ENCODE results near the gene PAFAH1B1.
"Not testable (repeated sequence)": the region's sequence is repeated elsewhere in the genome, so short reads cannot be mapped to it uniquely, and the experiment has no call there.

DNA sequence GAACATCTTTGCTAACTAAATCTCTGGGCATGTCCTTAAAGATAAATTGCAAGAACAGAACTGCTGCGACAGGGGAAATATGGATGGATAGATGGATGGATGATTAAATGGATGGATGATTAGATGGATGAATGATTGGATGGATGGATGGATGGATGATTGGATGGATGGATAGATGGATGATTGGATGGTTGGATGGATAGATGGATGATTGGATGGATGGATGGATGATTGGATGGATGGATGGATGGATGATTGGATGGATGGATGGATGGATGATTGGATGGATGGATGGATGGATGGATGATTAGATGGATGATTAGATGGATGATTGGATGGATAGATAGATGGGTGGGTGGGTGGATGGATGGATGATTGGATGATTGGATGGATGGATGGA is 85.8 kb downstream of the PAFAH1B1 start:
- not testable (repeated sequence) for TF ChIP-seq CTCF (IDR thresholded peaks at IDR 0.05); OVOL2 (CRISPR knock-in tag; IDR thresholded peaks at IDR 0.05; ENCODE audit: borderline replicate concordance); ZNF281 (CRISPR knock-in tag; IDR thresholded peaks at IDR 0.05); ELF4 (CRISPR knock-in tag; IDR thresholded peaks at IDR 0.05; ENCODE audit: low read depth); CREB1 (CRISPR knock-in tag; IDR thresholded peaks at IDR 0.05); MAX (CRISPR knock-in tag; IDR thresholded peaks at IDR 0.05); GABPB1 (CRISPR knock-in tag; IDR thresholded peaks at IDR 0.05); RELA (CRISPR knock-in tag; IDR thresholded peaks at IDR 0.05; ENCODE audit: borderline replicate concordance); ATF2 (CRISPR knock-in tag; IDR thresholded peaks at IDR 0.05; ENCODE audit: borderline replicate concordance, low read depth); MYBL2 (CRISPR knock-in tag; IDR thresholded peaks at IDR 0.05)
- TF ChIP-seq, protein P1, sequence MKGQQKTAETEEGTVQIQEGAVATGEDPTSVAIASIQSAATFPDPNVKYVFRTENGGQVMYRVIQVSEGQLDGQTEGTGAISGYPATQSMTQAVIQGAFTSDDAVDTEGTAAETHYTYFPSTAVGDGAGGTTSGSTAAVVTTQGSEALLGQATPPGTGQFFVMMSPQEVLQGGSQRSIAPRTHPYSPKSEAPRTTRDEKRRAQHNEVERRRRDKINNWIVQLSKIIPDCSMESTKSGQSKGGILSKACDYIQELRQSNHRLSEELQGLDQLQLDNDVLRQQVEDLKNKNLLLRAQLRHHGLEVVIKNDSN (CRISPR knock-in tag; IDR thresholded peaks at IDR 0.05): not testable (repeated sequence)
- TF ChIP-seq, protein P2, sequence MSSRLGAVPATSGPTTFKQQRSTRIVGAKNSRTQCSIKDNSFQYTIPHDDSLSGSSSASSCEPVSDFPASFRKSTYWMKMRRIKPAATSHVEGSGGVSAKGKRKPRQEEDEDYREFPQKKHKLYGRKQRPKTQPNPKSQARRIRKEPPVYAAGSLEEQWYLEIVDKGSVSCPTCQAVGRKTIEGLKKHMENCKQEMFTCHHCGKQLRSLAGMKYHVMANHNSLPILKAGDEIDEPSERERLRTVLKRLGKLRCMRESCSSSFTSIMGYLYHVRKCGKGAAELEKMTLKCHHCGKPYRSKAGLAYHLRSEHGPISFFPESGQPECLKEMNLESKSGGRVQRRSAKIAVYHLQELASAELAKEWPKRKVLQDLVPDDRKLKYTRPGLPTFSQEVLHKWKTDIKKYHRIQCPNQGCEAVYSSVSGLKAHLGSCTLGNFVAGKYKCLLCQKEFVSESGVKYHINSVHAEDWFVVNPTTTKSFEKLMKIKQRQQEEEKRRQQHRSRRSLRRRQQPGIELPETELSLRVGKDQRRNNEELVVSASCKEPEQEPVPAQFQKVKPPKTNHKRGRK (CRISPR knock-in tag; IDR thresholded peaks at IDR 0.05; ENCODE audit: borderline replicate concordance): not testable (repeated sequence)
- TF ChIP-seq, protein P3, sequence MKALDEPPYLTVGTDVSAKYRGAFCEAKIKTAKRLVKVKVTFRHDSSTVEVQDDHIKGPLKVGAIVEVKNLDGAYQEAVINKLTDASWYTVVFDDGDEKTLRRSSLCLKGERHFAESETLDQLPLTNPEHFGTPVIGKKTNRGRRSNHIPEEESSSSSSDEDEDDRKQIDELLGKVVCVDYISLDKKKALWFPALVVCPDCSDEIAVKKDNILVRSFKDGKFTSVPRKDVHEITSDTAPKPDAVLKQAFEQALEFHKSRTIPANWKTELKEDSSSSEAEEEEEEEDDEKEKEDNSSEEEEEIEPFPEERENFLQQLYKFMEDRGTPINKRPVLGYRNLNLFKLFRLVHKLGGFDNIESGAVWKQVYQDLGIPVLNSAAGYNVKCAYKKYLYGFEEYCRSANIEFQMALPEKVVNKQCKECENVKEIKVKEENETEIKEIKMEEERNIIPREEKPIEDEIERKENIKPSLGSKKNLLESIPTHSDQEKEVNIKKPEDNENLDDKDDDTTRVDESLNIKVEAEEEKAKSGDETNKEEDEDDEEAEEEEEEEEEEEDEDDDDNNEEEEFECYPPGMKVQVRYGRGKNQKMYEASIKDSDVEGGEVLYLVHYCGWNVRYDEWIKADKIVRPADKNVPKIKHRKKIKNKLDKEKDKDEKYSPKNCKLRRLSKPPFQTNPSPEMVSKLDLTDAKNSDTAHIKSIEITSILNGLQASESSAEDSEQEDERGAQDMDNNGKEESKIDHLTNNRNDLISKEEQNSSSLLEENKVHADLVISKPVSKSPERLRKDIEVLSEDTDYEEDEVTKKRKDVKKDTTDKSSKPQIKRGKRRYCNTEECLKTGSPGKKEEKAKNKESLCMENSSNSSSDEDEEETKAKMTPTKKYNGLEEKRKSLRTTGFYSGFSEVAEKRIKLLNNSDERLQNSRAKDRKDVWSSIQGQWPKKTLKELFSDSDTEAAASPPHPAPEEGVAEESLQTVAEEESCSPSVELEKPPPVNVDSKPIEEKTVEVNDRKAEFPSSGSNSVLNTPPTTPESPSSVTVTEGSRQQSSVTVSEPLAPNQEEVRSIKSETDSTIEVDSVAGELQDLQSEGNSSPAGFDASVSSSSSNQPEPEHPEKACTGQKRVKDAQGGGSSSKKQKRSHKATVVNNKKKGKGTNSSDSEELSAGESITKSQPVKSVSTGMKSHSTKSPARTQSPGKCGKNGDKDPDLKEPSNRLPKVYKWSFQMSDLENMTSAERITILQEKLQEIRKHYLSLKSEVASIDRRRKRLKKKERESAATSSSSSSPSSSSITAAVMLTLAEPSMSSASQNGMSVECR (CRISPR knock-in tag; IDR thresholded peaks at IDR 0.05; ENCODE audit: borderline replicate concordance): not testable (repeated sequence)
- TF ChIP-seq, protein P4, sequence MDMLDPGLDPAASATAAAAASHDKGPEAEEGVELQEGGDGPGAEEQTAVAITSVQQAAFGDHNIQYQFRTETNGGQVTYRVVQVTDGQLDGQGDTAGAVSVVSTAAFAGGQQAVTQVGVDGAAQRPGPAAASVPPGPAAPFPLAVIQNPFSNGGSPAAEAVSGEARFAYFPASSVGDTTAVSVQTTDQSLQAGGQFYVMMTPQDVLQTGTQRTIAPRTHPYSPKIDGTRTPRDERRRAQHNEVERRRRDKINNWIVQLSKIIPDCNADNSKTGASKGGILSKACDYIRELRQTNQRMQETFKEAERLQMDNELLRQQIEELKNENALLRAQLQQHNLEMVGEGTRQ (CRISPR knock-in tag; IDR thresholded peaks at IDR 0.05): not testable (repeated sequence)

Data from WTC11 (cell line).